Eye (tissue), 1 donor: ENCODE data around the gene ACIN1.

Source experiments
- DNase-seq: peaks from one replicate; pipeline ENCODE4 v3.0.0-alpha.2; 2015

Gene ACIN1

GRCh38 chr14:23056956-23057756 is 37.8 kb downstream of the ACIN1 start, which contains the start of gene CDH24:
CDH24 (minus strand) TSS chr14:23057520; CDS start chr14:23055733, 1,787 bp downstream.
- DNase-seq = peak; percentile 91

- DNase-seq = peak; percentile 78
Measured at GRCh38 chr14:23056145-23056955, 38.6 kb downstream of the ACIN1 start.

- no peak for DNase-seq
Measured at GRCh38 chr14:23055621-23056144, 39.3 kb downstream of the ACIN1 start.

GRCh38 chr14:23055147-23055550 is 39.8 kb downstream of the ACIN1 start:
- no peak for DNase-seq

GRCh38 chr14:23054000-23054811 is 40.7 kb downstream of the ACIN1 start:
- DNase-seq = peak; percentile 37

- no peak for DNase-seq
Measured at GRCh38 chr14:23053426-23053825, 41.5 kb downstream of the ACIN1 start.

- DNase-seq = no peak
Measured at GRCh38 chr14:23052671-23053070, 42.3 kb downstream of the ACIN1 start.

- DNase-seq = no peak
Measured at GRCh38 chr14:23052182-23052623, 42.7 kb downstream of the ACIN1 start.

- DNase-seq = no peak
Measured at GRCh38 chr14:23051141-23052057, 43.5 kb downstream of the ACIN1 start.

- no peak for DNase-seq
Measured at GRCh38 chr14:23049011-23049410, 45.9 kb downstream of the ACIN1 start.

- no peak for DNase-seq
Measured at GRCh38 chr14:23047751-23048693, 46.9 kb downstream of the ACIN1 start.

- no peak for DNase-seq
Measured at GRCh38 chr14:23047034-23047634, 47.8 kb downstream of the ACIN1 start.

- DNase-seq = no peak
Measured at GRCh38 chr14:23045419-23046357, 49.2 kb downstream of the ACIN1 start.

GRCh38 chr14:23044840-23045239 is 50.1 kb downstream of the ACIN1 start:
- no peak for DNase-seq

GRCh38 chr14:23043754-23044153 is 51.2 kb downstream of the ACIN1 start:
- DNase-seq = no peak

- DNase-seq = no peak
Measured at GRCh38 chr14:23043145-23043544, 51.8 kb downstream of the ACIN1 start.

- DNase-seq = no peak
Measured at GRCh38 chr14:23042162-23042965, 52.6 kb downstream of the ACIN1 start, which contains the start of gene PSMB11. PSMB11 (plus strand) TSS chr14:23042212; CDS start chr14:23042226, 14 bp downstream.

- DNase-seq = no peak
Measured at GRCh38 chr14:23041729-23042128, 53.2 kb downstream of the ACIN1 start.
